NB4 (cell line): ENCODE data around the gene CTTN.

Source experiments
- DNase-seq: peaks from one replicate; pipeline ENCODE4 v3.0.0; 2010; ENCODE audit warnings: low read depth
- H3K4me3 ChIP-seq: one replicate; pipeline ENCODE4 v1.5.1; 2011; ENCODE audit warnings: mild to moderate bottlenecking, low read depth, low read length, moderate library complexity
- MYC ChIP-seq: IDR thresholded peaks from 2 replicates; pipeline ENCODE4 v1.6.1; 2011; ENCODE audit warnings: low read depth, low read length
- POLR2A ChIP-seq: IDR thresholded peaks from 2 replicates; pipeline ENCODE4 v1.6.1; 2011; ENCODE audit warnings: mild to moderate bottlenecking; ENCODE audit not compliant: insufficient read length; ENCODE audit errors: extremely low read depth
- TF ChIP-seq, protein P1 (sequence below): IDR thresholded peaks from one replicate; pipeline ENCODE4 v1.5.1; 2012; ENCODE audit warnings: low read depth, low read length
- TF ChIP-seq, protein P2 (sequence below): IDR thresholded peaks from 2 replicates; pipeline ENCODE4 v1.6.1; 2011; ENCODE audit warnings: low read depth, low read length

Gene CTTN

DNA sequence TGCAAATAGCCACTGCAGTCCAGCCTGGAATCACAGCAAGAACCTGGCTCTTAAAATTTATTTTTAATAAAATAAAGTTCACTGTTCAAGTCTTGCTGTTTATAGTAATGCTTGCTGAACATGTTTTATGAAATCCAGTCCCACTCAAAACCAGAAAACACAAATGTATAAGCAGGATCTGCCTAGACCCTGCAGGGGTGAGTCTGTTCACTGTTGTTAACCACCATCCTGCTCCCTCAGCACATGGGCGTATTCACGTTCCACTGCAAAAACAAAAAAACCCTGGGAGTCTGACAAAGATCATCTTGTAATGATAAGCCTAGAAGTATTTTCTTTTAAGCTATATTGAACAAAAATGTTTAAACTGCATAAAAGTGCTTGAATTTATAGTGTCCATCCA lies 45.0 kb upstream of the CTTN start:
- no peak for DNase-seq
- TF ChIP-seq, protein P1, sequence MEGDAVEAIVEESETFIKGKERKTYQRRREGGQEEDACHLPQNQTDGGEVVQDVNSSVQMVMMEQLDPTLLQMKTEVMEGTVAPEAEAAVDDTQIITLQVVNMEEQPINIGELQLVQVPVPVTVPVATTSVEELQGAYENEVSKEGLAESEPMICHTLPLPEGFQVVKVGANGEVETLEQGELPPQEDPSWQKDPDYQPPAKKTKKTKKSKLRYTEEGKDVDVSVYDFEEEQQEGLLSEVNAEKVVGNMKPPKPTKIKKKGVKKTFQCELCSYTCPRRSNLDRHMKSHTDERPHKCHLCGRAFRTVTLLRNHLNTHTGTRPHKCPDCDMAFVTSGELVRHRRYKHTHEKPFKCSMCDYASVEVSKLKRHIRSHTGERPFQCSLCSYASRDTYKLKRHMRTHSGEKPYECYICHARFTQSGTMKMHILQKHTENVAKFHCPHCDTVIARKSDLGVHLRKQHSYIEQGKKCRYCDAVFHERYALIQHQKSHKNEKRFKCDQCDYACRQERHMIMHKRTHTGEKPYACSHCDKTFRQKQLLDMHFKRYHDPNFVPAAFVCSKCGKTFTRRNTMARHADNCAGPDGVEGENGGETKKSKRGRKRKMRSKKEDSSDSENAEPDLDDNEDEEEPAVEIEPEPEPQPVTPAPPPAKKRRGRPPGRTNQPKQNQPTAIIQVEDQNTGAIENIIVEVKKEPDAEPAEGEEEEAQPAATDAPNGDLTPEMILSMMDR: no peak
- TF ChIP-seq MYC (no peak), POLR2A (no peak)
- TF ChIP-seq, protein P2, sequence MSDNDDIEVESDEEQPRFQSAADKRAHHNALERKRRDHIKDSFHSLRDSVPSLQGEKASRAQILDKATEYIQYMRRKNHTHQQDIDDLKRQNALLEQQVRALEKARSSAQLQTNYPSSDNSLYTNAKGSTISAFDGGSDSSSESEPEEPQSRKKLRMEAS: no peak
- no peak overlapping the region for H3K4me3 ChIP-seq

DNA sequence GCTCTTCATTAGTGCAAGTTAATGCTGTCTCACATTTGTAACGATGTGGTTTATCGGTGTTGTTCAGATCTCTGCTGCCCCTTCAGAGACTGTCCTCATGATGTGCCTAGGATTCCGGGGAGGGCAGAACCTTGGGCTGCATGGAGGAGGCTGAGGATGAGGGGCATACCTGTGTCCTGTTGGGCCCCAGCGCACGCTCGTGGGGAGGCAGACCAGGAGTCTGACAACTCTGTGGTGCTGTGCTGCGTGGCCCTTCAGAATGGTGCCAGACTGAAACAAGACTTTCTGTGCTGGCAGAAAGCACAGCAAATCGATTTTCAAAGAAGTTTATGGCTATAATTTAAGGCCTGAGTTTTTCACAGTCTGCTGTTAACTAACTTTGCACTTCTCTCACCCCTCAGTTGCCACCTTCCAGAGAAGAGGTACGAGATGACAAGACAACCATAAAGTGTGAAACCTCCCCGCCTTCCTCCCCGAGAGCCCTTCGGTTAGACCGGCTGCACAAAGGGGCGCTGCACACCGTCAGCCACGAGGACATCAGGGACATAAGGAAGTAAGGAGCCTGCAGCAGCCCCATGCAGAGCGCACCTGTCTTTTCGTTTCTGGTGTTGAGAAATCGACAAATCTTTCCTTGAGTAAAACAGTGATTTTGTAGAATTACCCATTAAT lies 44.3 kb upstream of the CTTN start:
- H3K4me3 ChIP-seq: no peak overlapping the region
- TF ChIP-seq, protein P1: no peak
- no peak for TF ChIP-seq POLR2A
- no peak for DNase-seq

DNA sequence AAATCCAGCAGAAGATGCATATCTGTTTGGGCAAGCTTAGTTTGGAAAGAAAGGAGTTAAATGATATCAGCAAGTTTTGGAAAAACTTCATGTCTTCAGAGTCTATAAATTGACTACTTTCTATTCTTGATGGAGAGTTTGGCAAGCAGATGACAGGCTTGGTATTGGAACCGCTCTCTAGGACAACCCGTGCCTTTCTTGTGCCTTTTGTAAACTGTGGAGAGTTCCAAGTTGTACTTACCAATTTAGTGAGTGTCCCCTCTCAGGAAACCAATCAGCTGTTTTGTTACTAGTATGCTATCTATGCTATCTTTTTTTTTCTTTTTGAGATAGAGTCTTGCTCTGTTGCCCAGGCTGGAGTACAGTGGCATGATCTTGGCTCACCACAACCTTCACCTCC lies 43.7 kb upstream of the CTTN start:
- DNase-seq: no peak
- H3K4me3 ChIP-seq: no peak overlapping the region
- TF ChIP-seq POLR2A (no peak), MYC (no peak)
- TF ChIP-seq, protein P1: no peak
- TF ChIP-seq, protein P2: no peak

DNA sequence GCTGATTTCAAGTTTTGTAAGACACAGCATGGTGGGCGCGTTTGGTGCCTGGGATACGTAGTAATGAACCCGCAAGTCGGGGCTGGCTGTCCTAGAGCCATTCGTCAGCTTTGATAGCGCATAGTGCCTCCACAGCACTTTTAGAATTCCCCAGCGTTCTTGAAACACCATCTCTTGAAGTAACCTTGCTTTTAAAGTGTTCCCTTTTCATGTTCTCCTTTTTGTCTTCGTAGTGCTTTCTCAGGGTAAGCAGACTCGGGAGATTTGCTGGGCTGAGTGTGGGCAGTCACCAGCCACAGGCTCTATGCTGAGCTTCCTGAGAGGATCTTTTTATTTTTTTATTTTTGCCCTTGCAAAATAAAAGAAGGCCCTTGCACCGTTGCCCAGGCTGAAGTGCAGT lies 39.6 kb upstream of the CTTN start:
- TF ChIP-seq, protein P1: no peak
- TF ChIP-seq POLR2A: no peak
- TF ChIP-seq, protein P2: no peak
- TF ChIP-seq MYC: no peak
- H3K4me3 ChIP-seq: no peak overlapping the region
- peak; percentile 22 for DNase-seq

DNA sequence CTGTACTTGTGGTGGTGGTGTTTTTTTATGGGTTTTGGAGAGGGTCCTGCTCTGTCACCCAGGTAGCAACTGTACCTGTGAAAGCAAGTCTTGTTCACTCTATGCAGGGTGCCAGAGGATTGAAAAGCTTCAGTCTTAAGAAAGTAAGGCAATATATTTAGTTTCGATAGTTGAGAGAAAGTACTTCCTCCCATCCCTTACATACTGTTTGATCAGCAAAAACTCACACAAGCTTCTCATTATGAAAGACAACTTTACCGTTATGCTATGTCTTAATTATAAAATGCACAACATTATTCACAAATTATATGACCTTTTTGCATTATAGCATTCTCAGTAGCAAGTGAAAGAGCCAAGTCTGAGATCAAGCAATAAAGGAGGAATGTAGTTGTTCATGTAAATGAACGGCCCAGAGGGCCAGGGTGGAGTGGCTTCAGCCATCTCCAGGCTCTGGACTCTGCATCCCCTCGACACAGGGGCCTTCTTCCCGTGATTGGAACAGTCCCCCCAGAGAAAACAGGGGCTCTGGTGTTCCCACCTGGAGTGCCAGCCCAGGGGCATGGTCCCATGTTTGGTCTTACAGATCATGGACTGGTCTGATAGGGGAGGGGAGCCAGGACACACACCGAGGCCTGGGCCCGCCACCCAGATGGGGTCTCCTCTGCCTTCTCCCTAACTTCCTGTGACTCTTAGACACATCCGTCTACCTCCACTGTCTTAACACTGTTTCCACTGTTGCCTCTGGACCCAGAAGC lies 38.7 kb upstream of the CTTN start:
- DNase-seq: no peak
- TF ChIP-seq, protein P2: no peak
- TF ChIP-seq, protein P1: no peak
- TF ChIP-seq MYC: no peak
- no peak for TF ChIP-seq POLR2A
- H3K4me3 ChIP-seq: no peak overlapping the region

DNA sequence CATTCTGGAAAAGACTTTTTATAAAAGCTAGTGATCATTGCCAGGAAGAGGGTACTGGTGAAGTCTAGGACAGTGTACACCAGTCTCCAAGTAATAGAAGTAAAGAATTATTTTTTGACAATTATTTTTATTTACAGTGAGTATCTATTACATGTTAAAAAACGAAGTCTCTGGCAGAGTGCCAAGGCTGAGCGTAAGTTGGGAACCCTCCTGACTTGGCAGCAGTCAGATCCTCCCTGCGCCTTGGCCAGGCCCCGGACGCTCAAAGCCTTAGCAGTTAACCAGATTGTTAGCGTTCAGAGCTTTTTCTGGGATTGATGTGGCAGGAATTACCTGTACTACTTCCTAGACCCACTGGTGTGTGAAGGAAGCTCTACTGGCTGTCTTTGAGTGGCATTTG lies 38.1 kb upstream of the CTTN start:
- TF ChIP-seq, protein P1: no peak
- TF ChIP-seq, protein P2: no peak
- TF ChIP-seq MYC (no peak), POLR2A (no peak)
- DNase-seq: no peak
- no peak overlapping the region for H3K4me3 ChIP-seq
